NCI-H2081 treated with DMSO at 0.1 percent for 48 hours (cell line): ENCODE data around the gene DOCK4.
A peak's percentile ranks its signal among the peaks of the same experiment; 100 is the strongest.

Source experiments
- DNase-seq: peaks from one replicate; lab custom pipeline; 2025; lab: John Stamatoyannopoulos, UW

DOCK4 gene

GRCh38 chr7:112006071-112006470 lies 200.1 kb downstream of the DOCK4 start:
- no peak for DNase-seq

GRCh38 chr7:112005205-112005775 lies 200.9 kb downstream of the DOCK4 start:
- no peak for DNase-seq

GRCh38 chr7:112001091-112001826 lies 204.9 kb downstream of the DOCK4 start:
- DNase-seq = no peak

GRCh38 chr7:111998326-111998725 lies 207.9 kb downstream of the DOCK4 start:
- DNase-seq = no peak

GRCh38 chr7:111997546-111997945 lies 208.7 kb downstream of the DOCK4 start:
- DNase-seq = no peak

GRCh38 chr7:111992601-111993000 lies 213.6 kb downstream of the DOCK4 start:
- no peak for DNase-seq

GRCh38 chr7:111990643-111991042 lies 215.6 kb downstream of the DOCK4 start:
- no peak for DNase-seq

GRCh38 chr7:111987886-111988285 lies 218.3 kb downstream of the DOCK4 start:
- no peak for DNase-seq

- no peak for DNase-seq
These were observed 218.9 kb downstream of the DOCK4 start for GRCh38 chr7:111987115-111987826.

- DNase-seq = no peak
These were observed 219.6 kb downstream of the DOCK4 start for GRCh38 chr7:111986601-111987000.

- DNase-seq = no peak
These were observed 220.4 kb downstream of the DOCK4 start for GRCh38 chr7:111985798-111986197.

GRCh38 chr7:111982804-111983203 lies 223.4 kb downstream of the DOCK4 start:
- DNase-seq = no peak

- DNase-seq = no peak
These were observed 224.1 kb downstream of the DOCK4 start for GRCh38 chr7:111982133-111982532.

- DNase-seq = no peak
These were observed 225.5 kb downstream of the DOCK4 start for GRCh38 chr7:111980725-111981124.

GRCh38 chr7:111975346-111975745 lies 230.9 kb downstream of the DOCK4 start:
- no peak for DNase-seq

GRCh38 chr7:111960984-111961383 lies 245.2 kb downstream of the DOCK4 start:
- no peak for DNase-seq

GRCh38 chr7:111958896-111959295 lies 247.3 kb downstream of the DOCK4 start:
- peak; percentile 52 for DNase-seq

- no peak for DNase-seq
These were observed 247.8 kb downstream of the DOCK4 start for GRCh38 chr7:111958431-111958830.

GRCh38 chr7:111955616-111956015 lies 250.6 kb downstream of the DOCK4 start:
- no peak for DNase-seq

GRCh38 chr7:111954474-111955381 lies 251.5 kb downstream of the DOCK4 start:
- DNase-seq = no peak

- DNase-seq = no peak
These were observed 252.1 kb downstream of the DOCK4 start for GRCh38 chr7:111954056-111954455.

- DNase-seq = no peak
These were observed 252.6 kb downstream of the DOCK4 start for GRCh38 chr7:111953611-111954010.
